CD4-positive, alpha-beta T cell treated with Interleukin-15 for 1 hour (primary cell): ENCODE results near the gene TANC1.
A peak's percentile ranks its signal among the peaks of the same experiment; 100 is the strongest.

Source experiments
- DNase-seq: peaks from one replicate; pipeline ENCODE4 v3.0.0-alpha.2; 2020

The TANC1 gene

GRCh38 chr2:159206736-159207380, 238.4 kb downstream of the TANC1 start:
- no peak for DNase-seq

GRCh38 chr2:159208438-159208837, 240.0 kb downstream of the TANC1 start:
- no peak for DNase-seq

- no peak for DNase-seq
Observed at GRCh38 chr2:159209341-159210306, 241.2 kb downstream of the TANC1 start.

GRCh38 chr2:159211447-159212396, 243.3 kb downstream of the TANC1 start:
- DNase-seq: no peak

- no peak for DNase-seq
Observed at GRCh38 chr2:159213296-159213695, 244.9 kb downstream of the TANC1 start.

GRCh38 chr2:159214325-159214865, 246.0 kb downstream of the TANC1 start:
- no peak for DNase-seq

GRCh38 chr2:159215116-159215515, 246.7 kb downstream of the TANC1 start:
- no peak for DNase-seq

- no peak for DNase-seq
Observed at GRCh38 chr2:159217676-159218075, 249.2 kb downstream of the TANC1 start.

GRCh38 chr2:159218389-159218788, 249.9 kb downstream of the TANC1 start:
- DNase-seq: no peak

GRCh38 chr2:159219394-159219998, 251.1 kb downstream of the TANC1 start:
- no peak for DNase-seq

- no peak for DNase-seq
Observed at GRCh38 chr2:159224061-159224813, 255.8 kb downstream of the TANC1 start.

GRCh38 chr2:159225025-159226016, 256.9 kb downstream of the TANC1 start:
- no peak for DNase-seq

GRCh38 chr2:159226059-159226461, 257.6 kb downstream of the TANC1 start:
- peak; percentile 43 for DNase-seq

- no peak for DNase-seq
Observed at GRCh38 chr2:159226608-159227385, 258.4 kb downstream of the TANC1 start.

- no peak for DNase-seq
Observed at GRCh38 chr2:159227467-159227866, 259.0 kb downstream of the TANC1 start.

- DNase-seq: no peak
Observed at GRCh38 chr2:159228081-159228581, 259.7 kb downstream of the TANC1 start.

- DNase-seq: no peak
Observed at GRCh38 chr2:159229476-159230144, 261.2 kb downstream of the TANC1 start.

- no peak for DNase-seq
Observed at GRCh38 chr2:159230145-159230877, 261.9 kb downstream of the TANC1 start.
